AG09319 (cell line): Measurements from ENCODE around the gene ITGBL1.

ENCODE experiments used
- DNase-seq: peaks from one replicate; pipeline ENCODE4 v3.0.0-alpha.2; 2010; ENCODE audit warnings: low read depth; ENCODE audit errors: extremely low read depth
- CTCF ChIP-seq: IDR thresholded peaks from 2 replicates; pipeline ENCODE4 v1.5.1; 2011; ENCODE audit warnings: low read depth, mild to moderate bottlenecking, inconsistent platforms, low read length, moderate library complexity

ITGBL1 gene

DNA sequence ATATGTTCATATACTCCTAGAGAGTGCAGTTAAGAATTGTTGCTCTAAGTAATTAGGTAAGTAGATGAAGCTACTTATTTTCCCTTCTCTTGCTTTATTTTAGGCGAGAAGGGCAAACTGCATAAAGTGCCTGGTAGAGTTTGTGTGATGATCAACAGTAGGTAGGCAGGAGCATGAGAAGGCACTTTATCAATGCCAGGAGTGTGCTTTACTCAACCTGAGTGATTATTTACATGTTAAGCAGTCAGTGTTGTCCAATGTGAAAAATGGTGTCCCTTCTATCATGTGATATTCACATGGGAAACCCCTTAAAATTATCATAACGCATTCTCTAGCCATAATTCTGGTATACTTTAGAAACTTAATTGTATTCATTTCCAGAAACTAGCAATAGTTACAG lies 294.0 kb downstream of the ITGBL1 start:
- no peak for DNase-seq
- TF ChIP-seq CTCF, result no peak

GRCh38 chr13:101747039-101747438 lies 294.6 kb downstream of the ITGBL1 start:
- no peak for TF ChIP-seq CTCF
- no peak for DNase-seq

DNA sequence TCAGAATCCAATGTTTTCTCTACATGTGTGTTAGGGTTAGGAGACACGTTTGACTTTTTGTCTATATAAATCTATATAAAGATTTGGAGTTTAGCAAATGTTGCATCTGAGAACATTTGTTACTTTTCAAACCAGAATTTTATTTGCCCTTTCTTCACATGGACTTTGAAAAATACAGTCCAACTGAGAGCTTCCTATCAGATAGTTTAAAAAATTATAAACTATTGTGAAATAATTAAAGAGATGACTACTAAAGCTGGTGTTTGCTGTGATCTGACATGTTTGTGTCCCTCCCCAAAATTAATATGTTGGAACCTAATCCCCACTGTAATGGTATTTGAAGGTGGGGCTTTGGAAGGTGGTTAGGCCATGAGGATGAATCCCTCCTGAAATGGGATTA lies 297.1 kb downstream of the ITGBL1 start:
- no peak for DNase-seq
- TF ChIP-seq CTCF, result no peak

DNA sequence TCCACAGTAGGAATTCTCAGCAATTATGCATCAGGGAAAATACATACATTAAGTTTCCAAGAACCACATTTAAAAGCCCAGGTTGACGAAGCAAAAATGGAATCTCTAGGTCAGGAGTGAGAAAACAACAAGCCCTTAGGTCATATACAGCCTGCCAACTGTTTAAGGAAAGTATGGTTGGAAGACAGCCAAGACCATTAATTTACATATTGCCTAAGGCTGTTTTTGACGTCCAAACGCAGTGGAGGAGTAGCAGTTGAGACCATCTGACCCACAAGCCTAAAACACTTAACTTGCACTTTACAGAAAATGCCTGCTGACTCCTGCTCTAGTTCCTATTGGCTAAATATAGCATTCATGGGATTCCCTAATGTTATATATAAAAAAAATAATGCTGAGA lies 299.0 kb downstream of the ITGBL1 start:
- no peak for TF ChIP-seq CTCF
- peak; percentile 20 for DNase-seq

- DNase-seq, result no peak
Measured at GRCh38 chr13:101752432-101752831, 300.0 kb downstream of the ITGBL1 start.

DNA sequence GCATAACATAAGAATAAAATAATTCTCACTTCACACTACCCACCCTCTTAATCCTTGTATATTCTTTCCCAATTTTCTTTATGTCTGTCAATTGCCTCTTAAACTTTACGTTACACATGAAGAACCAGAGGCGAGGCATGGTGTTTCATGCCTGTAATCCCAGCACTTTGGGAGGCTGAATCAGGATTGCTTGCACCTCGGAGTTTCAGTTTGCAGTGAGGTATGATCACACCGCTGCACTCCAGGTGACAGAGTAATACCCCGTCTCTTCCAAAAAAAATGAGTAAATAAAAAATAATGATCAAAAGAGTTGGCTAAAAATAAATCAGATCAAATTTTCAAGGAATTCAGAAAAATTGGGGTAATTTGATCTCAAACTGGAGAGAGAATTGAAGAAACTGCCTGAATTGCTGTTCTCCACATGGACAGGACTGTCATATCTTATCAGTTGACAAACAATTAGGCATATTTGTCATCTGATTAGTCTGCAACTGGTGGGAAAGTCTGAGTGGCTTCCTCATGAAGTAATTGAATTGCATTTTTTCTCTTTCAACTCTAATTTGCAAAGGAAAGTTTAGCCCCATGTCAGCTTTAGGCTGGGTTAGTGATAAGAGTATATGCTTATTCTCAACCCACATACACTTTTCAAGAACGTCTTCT lies 302.9 kb downstream of the ITGBL1 start:
- TF ChIP-seq CTCF, result no peak
- no peak for DNase-seq

More at GRCh38 chr13:101752432-101752831, 300.0 kb downstream of the ITGBL1 start:
- no peak for TF ChIP-seq CTCF

GRCh38 chr13:101757446-101758039 lies 305.1 kb downstream of the ITGBL1 start:
- peak; percentile 54 for TF ChIP-seq CTCF
- DNase-seq, result peak; percentile 27
